ENCODE data around the gene PARD3. TPM values are rescaled to one million over a fixed set of nuclear protein-coding genes. Genes with fewer than 3 reads are reported as not detected.

The PARD3 gene
- total and polyA plus RNA-seq, 2 experiments from 2014 or later = 6.3 to 21.2 TPM

DNA sequence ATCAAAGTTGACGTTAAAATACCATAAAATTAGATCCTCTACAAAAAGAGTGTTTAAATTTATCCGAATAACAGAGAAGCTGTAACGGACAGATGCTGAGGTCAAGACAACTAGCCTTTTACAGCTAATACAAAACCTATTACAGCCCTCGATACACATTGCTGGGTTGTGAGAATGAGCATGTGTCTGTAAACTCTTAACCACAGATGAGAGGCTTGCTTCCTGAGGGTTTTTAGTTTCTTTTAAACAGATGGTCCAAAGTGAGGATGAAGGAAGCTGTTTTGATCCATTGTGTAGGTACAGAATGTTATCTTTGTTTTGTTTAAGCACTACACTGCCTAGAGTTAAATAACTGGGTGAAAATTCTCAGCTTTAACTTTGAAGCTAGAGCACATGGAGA lies 578.2 kb downstream of the PARD3 start:
- H3F3A ChIP-seq (ENCODE audit: insufficient read depth) = no peaks in the 10 kb centered on the region
- no peak overlapping the region for H3K9ac ChIP-seq
- H3K4me3 ChIP-seq = no peak overlapping the region
- no peak overlapping the region for H3K4me2 ChIP-seq (ENCODE audit: unreplicated experiment)
- no peaks in the 10 kb centered on the region for H3K9me3 ChIP-seq (ENCODE audit: low read depth)
- no peaks in the 10 kb centered on the region for H3K9me2 ChIP-seq (ENCODE audit: insufficient read depth)
- H4K20me1 ChIP-seq (ENCODE audit: insufficient read depth) = no peaks in the 10 kb centered on the region
- H3K4me1 ChIP-seq (ENCODE audit: insufficient read depth) = no peaks in the 10 kb centered on the region
- H2AFZ ChIP-seq = no peak overlapping the region
- no peaks in the 10 kb centered on the region for H3K36me3 ChIP-seq (ENCODE audit: low read depth)
- no peak overlapping the region for H3K27ac ChIP-seq
- WGBS, 2 experiments (ENCODE audit: low coverage in 1 of 2, low lambda C conversion rate in 2 of 2, missing lambda C conversion rate in 2 of 2) = 92 to 96% methylated on average over 4 of the region's 4 CpGs
- DNase-seq = no peak
- H3K79me2 ChIP-seq (ENCODE audit: insufficient read depth) = no peaks in the 10 kb centered on the region
- H3K27me3 ChIP-seq (replicated peaks; ENCODE audit: insufficient read depth) = no peaks in the 10 kb centered on the region
- in situ Hi-C loops (cut with MboI) = no loop called here
- TF ChIP-seq EZH2 (IDR thresholded peaks at IDR 0.05; ENCODE audit: insufficient read depth, poor library complexity, severe bottlenecking) (no peak), EZH2phosphoT487 (IDR thresholded peaks at IDR 0.05; ENCODE audit: insufficient read depth, low read depth) (no peak)

DNA sequence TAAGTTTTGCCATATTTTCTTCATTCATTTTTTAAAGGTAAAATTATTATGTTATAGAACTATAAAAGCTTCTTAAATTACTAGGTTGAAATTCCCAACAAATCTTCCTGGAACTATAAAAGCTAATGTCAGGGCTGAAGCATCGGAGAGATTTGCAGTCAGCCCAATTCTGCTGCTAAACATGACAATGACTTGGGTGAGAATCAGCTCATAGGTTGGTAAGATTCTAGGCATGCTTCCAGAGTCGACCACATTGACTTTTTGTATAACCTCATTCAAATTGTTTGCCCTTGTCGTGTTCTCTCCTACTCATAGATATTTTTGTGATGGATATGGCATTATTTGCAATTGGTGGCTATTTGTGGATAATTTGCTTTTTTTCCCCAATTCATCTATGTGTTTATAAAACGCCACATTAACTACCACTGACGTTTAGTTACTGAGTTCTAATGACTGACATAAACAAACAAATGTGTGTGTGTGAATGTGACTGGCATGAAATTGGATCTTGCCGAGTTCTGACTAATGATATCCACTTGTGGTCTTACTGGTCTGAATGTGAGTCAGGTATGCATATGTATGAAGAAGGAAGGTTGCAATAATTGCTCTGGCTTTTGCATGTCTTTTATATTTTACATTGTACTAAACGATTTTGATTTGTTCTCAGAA lies 579.8 kb downstream of the PARD3 start:
- H4K20me1 ChIP-seq (ENCODE audit: insufficient read depth) = no peaks in the 10 kb centered on the region
- no peaks in the 10 kb centered on the region for H3K36me3 ChIP-seq (ENCODE audit: low read depth)
- no peak overlapping the region for H3K4me3 ChIP-seq
- no peak overlapping the region for H3K9ac ChIP-seq
- no peak overlapping the region for H2AFZ ChIP-seq
- H3K4me2 ChIP-seq (ENCODE audit: unreplicated experiment) = no peak overlapping the region
- H3K79me2 ChIP-seq (ENCODE audit: insufficient read depth) = no peaks in the 10 kb centered on the region
- 78% methylated on average over 7 of the region's 7 CpGs for WGBS, 2 experiments (ENCODE audit: low coverage in 1 of 2, low lambda C conversion rate in 2 of 2, missing lambda C conversion rate in 2 of 2)
- H3K27ac ChIP-seq = no peak overlapping the region
- H3K9me3 ChIP-seq (ENCODE audit: low read depth) = no peaks in the 10 kb centered on the region
- no peak for TF ChIP-seq EZH2 (IDR thresholded peaks at IDR 0.05; ENCODE audit: insufficient read depth, poor library complexity, severe bottlenecking)
- no peak for TF ChIP-seq EZH2phosphoT487 (IDR thresholded peaks at IDR 0.05; ENCODE audit: insufficient read depth, low read depth)
- H3F3A ChIP-seq (ENCODE audit: insufficient read depth) = no peaks in the 10 kb centered on the region
- in situ Hi-C loops (cut with MboI) = no loop called here
- no peaks in the 10 kb centered on the region for H3K9me2 ChIP-seq (ENCODE audit: insufficient read depth)
- H3K4me1 ChIP-seq (ENCODE audit: insufficient read depth) = no peaks in the 10 kb centered on the region
- H3K27me3 ChIP-seq (replicated peaks; ENCODE audit: insufficient read depth) = no peaks in the 10 kb centered on the region
- peak; percentile 18 for DNase-seq

DNA sequence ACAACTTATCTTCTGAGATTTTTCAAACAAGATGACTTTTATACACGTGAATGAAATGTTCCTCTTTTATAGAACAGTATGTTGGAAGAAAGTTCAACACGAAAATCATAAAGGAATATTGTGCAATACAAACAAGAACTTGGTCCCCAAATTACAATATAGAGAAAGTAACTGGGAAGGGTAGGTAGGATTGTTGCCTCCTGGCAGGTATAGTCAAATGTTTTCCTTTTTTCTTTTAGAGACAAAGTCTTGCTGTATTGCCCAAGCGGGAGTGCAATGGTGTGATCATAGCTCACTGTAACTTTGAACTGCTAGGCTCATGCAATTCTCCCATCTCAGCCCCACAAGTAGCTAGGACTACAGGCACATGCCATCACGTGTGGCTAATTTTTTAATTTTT lies 582.6 kb downstream of the PARD3 start:
- no peaks in the 10 kb centered on the region for H4K20me1 ChIP-seq (ENCODE audit: insufficient read depth)
- WGBS, 2 experiments (ENCODE audit: low coverage in 1 of 2, low lambda C conversion rate in 2 of 2, missing lambda C conversion rate in 2 of 2) = 94% methylated on average over 4 of the region's 4 CpGs
- DNase-seq = no peak
- H3K4me3 ChIP-seq = no peak overlapping the region
- H3K27ac ChIP-seq = no peak overlapping the region
- no peaks in the 10 kb centered on the region for H3K9me3 ChIP-seq (ENCODE audit: low read depth)
- H3K4me1 ChIP-seq (ENCODE audit: insufficient read depth) = no peaks in the 10 kb centered on the region
- no peaks in the 10 kb centered on the region for H3K36me3 ChIP-seq (ENCODE audit: low read depth)
- TF ChIP-seq EZH2phosphoT487 (IDR thresholded peaks at IDR 0.05; ENCODE audit: insufficient read depth, low read depth) (no peak), EZH2 (IDR thresholded peaks at IDR 0.05; ENCODE audit: insufficient read depth, poor library complexity, severe bottlenecking) (no peak)
- no peaks in the 10 kb centered on the region for H3K9me2 ChIP-seq (ENCODE audit: insufficient read depth)
- H3K9ac ChIP-seq = no peak overlapping the region
- no peaks in the 10 kb centered on the region for H3F3A ChIP-seq (ENCODE audit: insufficient read depth)
- no peak overlapping the region for H2AFZ ChIP-seq
- H3K4me2 ChIP-seq (ENCODE audit: unreplicated experiment) = no peak overlapping the region
- H3K27me3 ChIP-seq (replicated peaks; ENCODE audit: insufficient read depth) = no peaks in the 10 kb centered on the region
- H3K79me2 ChIP-seq (ENCODE audit: insufficient read depth) = no peaks in the 10 kb centered on the region
- in situ Hi-C loops (cut with MboI) = no loop called here

DNA sequence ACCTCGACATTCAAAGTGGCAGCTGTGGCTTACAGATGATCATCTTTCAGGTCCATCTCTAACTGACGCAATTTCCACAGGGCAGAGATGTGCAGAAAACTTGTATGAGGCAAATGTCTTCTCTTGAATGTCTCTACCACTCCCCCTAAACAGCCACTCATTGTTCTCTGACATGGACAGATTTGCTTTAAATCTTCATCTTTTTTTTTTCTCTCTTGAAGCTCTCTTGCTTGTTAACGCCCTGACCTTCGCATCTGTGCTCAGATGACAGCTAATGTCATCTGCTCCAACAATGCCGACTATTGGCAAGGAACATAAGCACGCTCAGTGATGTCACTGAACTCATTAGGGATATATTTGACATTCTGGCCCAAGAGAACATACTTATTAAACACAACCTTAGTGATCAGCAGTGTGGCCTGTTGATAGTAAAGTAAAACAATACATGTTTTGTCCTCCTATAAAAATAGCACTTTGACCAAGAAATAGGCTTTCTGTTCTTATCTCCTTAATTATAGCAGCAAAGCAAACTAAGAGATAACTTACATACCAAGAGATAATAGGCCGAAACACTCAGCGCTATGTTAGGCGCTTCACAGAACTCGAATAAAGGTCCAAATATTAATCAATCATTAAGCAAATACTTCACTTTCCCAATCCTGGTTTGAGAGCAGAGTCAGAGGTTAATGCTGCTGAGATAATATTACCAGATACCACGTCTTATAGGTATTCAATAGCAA lies 583.5 kb downstream of the PARD3 start:
- Histone ChIP-seq H3K9ac (no peak overlapping the region), H3K9me3 (ENCODE audit: low read depth) (no peaks in the 10 kb centered on the region), H3K36me3 (ENCODE audit: low read depth) (no peaks in the 10 kb centered on the region), H3K79me2 (ENCODE audit: insufficient read depth) (no peaks in the 10 kb centered on the region), H2AFZ (no peak overlapping the region), H3F3A (ENCODE audit: insufficient read depth) (no peaks in the 10 kb centered on the region), H3K27ac (no peak overlapping the region), H3K4me2 (ENCODE audit: unreplicated experiment) (no peak overlapping the region), H3K4me1 (ENCODE audit: insufficient read depth) (no peaks in the 10 kb centered on the region), H3K4me3 (no peak overlapping the region), H3K27me3 (replicated peaks; ENCODE audit: insufficient read depth) (no peaks in the 10 kb centered on the region), H4K20me1 (ENCODE audit: insufficient read depth) (no peaks in the 10 kb centered on the region), H3K9me2 (ENCODE audit: insufficient read depth) (no peaks in the 10 kb centered on the region)
- DNase-seq = no peak
- in situ Hi-C loops (cut with MboI) = no loop called here
- 89 to 91% methylated on average over 11 of the region's 11 CpGs for WGBS, 2 experiments (ENCODE audit: low coverage in 1 of 2, low lambda C conversion rate in 2 of 2, missing lambda C conversion rate in 2 of 2)
- TF ChIP-seq EZH2 (IDR thresholded peaks at IDR 0.05; ENCODE audit: insufficient read depth, poor library complexity, severe bottlenecking) (no peak), EZH2phosphoT487 (IDR thresholded peaks at IDR 0.05; ENCODE audit: insufficient read depth, low read depth) (no peak)
